DOHH2 (cell line): ENCODE results near the gene ATF6B.

Experiments
- H3F3A ChIP-seq: fragments of 200-600 bp; sonication (generic), shearing (Covaris generic); 2 replicates; pipeline ENCODE4 v1.6.0; 2016; ENCODE audit warnings: antibody characterized with exemption, mild to moderate bottlenecking; ENCODE audit not compliant: control insufficient read depth, insufficient read depth
- H3K27ac ChIP-seq: fragments of 200-600 bp; sonication (generic); 2 replicates; pipeline ENCODE4 v1.5.1; 2014; ENCODE audit warnings: low read depth, mild to moderate bottlenecking, low read length, moderate library complexity
- H3K27me3 ChIP-seq: fragments of 200-600 bp; sonication (generic); 2 replicates; pipeline ENCODE4 v1.6.1; 2014; ENCODE audit warnings: mild to moderate bottlenecking, low read length, mixed read lengths; ENCODE audit not compliant: control insufficient read depth
- H3K36me3 ChIP-seq: fragments of 200-600 bp; sonication (generic); 2 replicates; pipeline ENCODE4 v1.6.1; 2014; ENCODE audit warnings: mild to moderate bottlenecking, low read length, moderate library complexity, mixed read lengths; ENCODE audit not compliant: control insufficient read depth
- H3K4me1 ChIP-seq: fragments of 200-600 bp; sonication (generic); 2 replicates; pipeline ENCODE4 v1.6.1; 2014; ENCODE audit warnings: mild to moderate bottlenecking, low read length, mixed read lengths; ENCODE audit not compliant: control insufficient read depth
- H3K4me2 ChIP-seq: fragments of 200-600 bp; sonication (generic); 2 replicates; pipeline ENCODE4 v1.6.0; 2014; ENCODE audit warnings: mild to moderate bottlenecking, low read length, moderate library complexity
- H3K4me3 ChIP-seq: fragments of 200-600 bp; sonication (generic); 2 replicates; pipeline ENCODE4 v1.5.1; 2014; ENCODE audit warnings: mild to moderate bottlenecking, low read length, mixed read lengths
- H3K79me2 ChIP-seq: fragments of 200-600 bp; sonication (generic); 2 replicates; pipeline ENCODE4 v1.6.1; 2014; ENCODE audit warnings: mild to moderate bottlenecking, low read length, mixed read lengths; ENCODE audit not compliant: control insufficient read depth
- H3K9me2 ChIP-seq: fragments of 200-600 bp; sonication (generic); replicated peaks from 2 replicates; pipeline ENCODE4 v1.6.1; 2014; ENCODE audit warnings: mild to moderate bottlenecking, low read length, mixed read lengths; ENCODE audit not compliant: control insufficient read depth
- H3K9me3 ChIP-seq: fragments of 200-600 bp; sonication (generic); 2 replicates; pipeline ENCODE4 v1.6.1; 2014; ENCODE audit warnings: antibody characterized with exemption, low read length, mixed read lengths; ENCODE audit not compliant: control insufficient read depth, insufficient read depth
- H4K20me1 ChIP-seq: fragments of 200-600 bp; sonication (generic); 2 replicates; pipeline ENCODE4 v1.6.0; 2014; ENCODE audit warnings: low read depth, mild to moderate bottlenecking, antibody characterized with exemption, low read length, moderate library complexity; ENCODE audit not compliant: control insufficient read depth, insufficient read depth
- CTCF ChIP-seq: fragments of 200-600 bp; sonication (generic); IDR thresholded peaks from one replicate; pipeline ENCODE4 v1.5.1; 2014; ENCODE audit warnings: antibody characterized with exemption, mild to moderate bottlenecking, low read depth, low read length; ENCODE audit not compliant: poor library complexity, severe bottlenecking
- EZH2phosphoT487 ChIP-seq: fragments of 200-600 bp; sonication (generic); IDR thresholded peaks from 2 replicates; pipeline ENCODE4 v1.6.1; 2017; ENCODE audit warnings: borderline replicate concordance, mild to moderate bottlenecking, antibody characterized with exemption, low read length, moderate library complexity, mixed read lengths

Gene ATF6B

DNA sequence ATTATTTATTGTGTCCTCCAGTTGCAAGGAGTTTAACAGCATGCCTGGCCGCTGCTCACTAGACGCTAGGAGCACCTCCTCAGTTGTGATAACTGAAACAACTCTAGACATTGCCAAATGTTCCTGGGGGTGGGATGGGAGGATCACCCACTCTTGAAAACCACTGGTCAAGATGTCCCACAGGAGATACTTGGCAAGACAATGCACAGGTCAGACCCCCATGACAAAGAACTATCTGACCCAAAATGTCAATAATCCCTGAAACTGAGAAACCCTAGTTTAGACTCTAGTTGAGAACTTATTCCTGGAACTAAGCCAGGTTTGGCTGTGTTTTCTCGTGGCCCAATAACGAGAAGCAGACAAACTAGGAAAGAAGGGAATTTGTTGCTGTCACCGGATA, 11.5 kb upstream of the ATF6B start:
- Histone ChIP-seq H3K27ac (no peak overlapping the region), H3K9me2 (no peaks in the 10 kb centered on the region), H3K27me3 (peaks cover 4% of the 10 kb centered on the region; the same call in 1 of the 2 replicates), H4K20me1 (no peaks in the 10 kb centered on the region), H3K4me2 (no peak overlapping the region), H3K4me3 (no peak overlapping the region), H3K79me2 (no peaks in the 10 kb centered on the region), H3K9me3 (no peaks in the 10 kb centered on the region), H3K4me1 (no peaks in the 10 kb centered on the region), H3F3A (no peaks in the 10 kb centered on the region), H3K36me3 (no peaks in the 10 kb centered on the region)
- TF ChIP-seq EZH2phosphoT487, result no peak
- TF ChIP-seq CTCF, result no peak

GRCh38 chr6:32137454-32137853, 9.4 kb upstream of the ATF6B start:
- Histone ChIP-seq H3K9me2 (no peaks in the 10 kb centered on the region), H3K79me2 (no peaks in the 10 kb centered on the region), H3K27me3 (peaks cover 8% of the 10 kb centered on the region; the same call in 1 of the 2 replicates), H3K4me1 (no peaks in the 10 kb centered on the region), H3K9me3 (no peaks in the 10 kb centered on the region), H3K27ac (no peak overlapping the region), H3K36me3 (no peaks in the 10 kb centered on the region), H4K20me1 (no peaks in the 10 kb centered on the region), H3K4me3 (no peak overlapping the region), H3F3A (no peaks in the 10 kb centered on the region), H3K4me2 (no peak overlapping the region)
- no peak for TF ChIP-seq CTCF
- TF ChIP-seq EZH2phosphoT487, result no peak

- H3K4me2 ChIP-seq, result no peak overlapping the region
- H3K4me3 ChIP-seq, result no peak overlapping the region
Observed at GRCh38 chr6:32133786-32134185, 5.7 kb upstream of the ATF6B start.

More at GRCh38 chr6:32133786-32134185, 5.7 kb upstream of the ATF6B start:
- no peak overlapping the region for H3K27ac ChIP-seq
- no peaks in the 10 kb centered on the region for H3K9me3 ChIP-seq
- H3F3A ChIP-seq, result 0 out of 2 replicates have a peak, but pooled peaks cover 3% of the 10 kb centered on the region
- no peaks in the 10 kb centered on the region for H4K20me1 ChIP-seq
- H3K4me1 ChIP-seq, result peaks cover 11% of the 10 kb centered on the region
- no peaks in the 10 kb centered on the region for H3K9me2 ChIP-seq
- H3K79me2 ChIP-seq, result peaks cover 11% of the 10 kb centered on the region
- H3K27me3 ChIP-seq, result peaks cover 8% of the 10 kb centered on the region; the same call in 1 of the 2 replicates
- TF ChIP-seq EZH2phosphoT487 (no peak), CTCF (no peak)
- H3K36me3 ChIP-seq, result peaks cover 2% of the 10 kb centered on the region
